Measurements from ENCODE around the gene STK35. TPM values are rescaled to one million over a fixed set of nuclear protein-coding genes. Genes with fewer than 3 reads are reported as not detected.

Gene STK35
- total RNA-seq, 1 donor from 2014 or later, result 31.0 TPM

- no peak for TF ChIP-seq CTCF (IDR thresholded peaks at IDR 0.05; ENCODE audit: unreplicated experiment)
- peaks cover 49% of the 10 kb centered on the region for H3K27me3 Mint-ChIP-seq (ENCODE audit: low read depth)
- no peaks in the 10 kb centered on the region for H3K36me3 Mint-ChIP-seq
- H3K27ac Mint-ChIP-seq, result no peak overlapping the region
- DNase-seq (ENCODE audit: low spot score in 2 of 2, unreplicated experiment in 2 of 2), result no peak
- no peaks in the 10 kb centered on the region for H3K9me3 Mint-ChIP-seq
- no peak overlapping the region for H3K4me3 Mint-ChIP-seq
- no peaks in the 10 kb centered on the region for H3K4me1 Mint-ChIP-seq
Measured at GRCh38 chr20:2093883-2094282, 7.7 kb upstream of the STK35 start.

- Mint-ChIP-seq H3K4me3 (peak overlapping the region; percentile 93), H3K36me3 (peaks cover 6% of the 10 kb centered on the region), H3K4me1 (peaks cover 35% of the 10 kb centered on the region), H3K27ac (peak overlapping the region; percentile 100), H3K27me3 (ENCODE audit: low read depth) (no peaks in the 10 kb centered on the region), H3K9me3 (no peaks in the 10 kb centered on the region)
- TF ChIP-seq CTCF (IDR thresholded peaks at IDR 0.05; ENCODE audit: unreplicated experiment), result no peak
- DNase-seq (ENCODE audit: low spot score in 2 of 2, unreplicated experiment in 2 of 2), result peak; percentile 74 to 84
Measured at GRCh38 chr20:2101865-2102584, 398 bp downstream of the STK35 start.

- peaks cover 38% of the 10 kb centered on the region for H3K4me1 Mint-ChIP-seq
- peak; percentile 77 to 86 for DNase-seq (ENCODE audit: low spot score in 2 of 2, unreplicated experiment in 2 of 2)
- H3K9me3 Mint-ChIP-seq, result no peaks in the 10 kb centered on the region
- peak overlapping the region; percentile 93 for H3K4me3 Mint-ChIP-seq
- peaks cover 6% of the 10 kb centered on the region for H3K36me3 Mint-ChIP-seq
- H3K27me3 Mint-ChIP-seq (ENCODE audit: low read depth), result no peaks in the 10 kb centered on the region
- H3K27ac Mint-ChIP-seq, result peak overlapping the region; percentile 100
- no peak for TF ChIP-seq CTCF (IDR thresholded peaks at IDR 0.05; ENCODE audit: unreplicated experiment)
Measured at GRCh38 chr20:2102585-2103460, 1.2 kb downstream of the STK35 start.

GRCh38 chr20:2103461-2104153 lies 2.0 kb downstream of the STK35 start:
- DNase-seq (ENCODE audit: low spot score in 2 of 2, unreplicated experiment in 2 of 2), result no peak
- Mint-ChIP-seq H3K4me1 (peaks cover 38% of the 10 kb centered on the region), H3K27ac (peak overlapping the region; percentile 98), H3K27me3 (ENCODE audit: low read depth) (no peaks in the 10 kb centered on the region), H3K4me3 (peak overlapping the region; percentile 93), H3K36me3 (peaks cover 6% of the 10 kb centered on the region), H3K9me3 (no peaks in the 10 kb centered on the region)
- TF ChIP-seq CTCF (IDR thresholded peaks at IDR 0.05; ENCODE audit: unreplicated experiment), result no peak

- peaks cover 44% of the 10 kb centered on the region for H3K4me1 Mint-ChIP-seq
- DNase-seq (ENCODE audit: low spot score in 2 of 2, unreplicated experiment in 2 of 2), result no peak
- H3K36me3 Mint-ChIP-seq, result peaks cover 6% of the 10 kb centered on the region
- H3K4me3 Mint-ChIP-seq, result peak overlapping the region; percentile 93
- no peaks in the 10 kb centered on the region for H3K9me3 Mint-ChIP-seq
- H3K27ac Mint-ChIP-seq, result peak overlapping the region; percentile 98
- no peaks in the 10 kb centered on the region for H3K27me3 Mint-ChIP-seq (ENCODE audit: low read depth)
- TF ChIP-seq CTCF (IDR thresholded peaks at IDR 0.05; ENCODE audit: unreplicated experiment), result no peak
Measured at GRCh38 chr20:2104236-2104635, 2.6 kb downstream of the STK35 start.

Data from mesothelial cell of epicardium (in vitro differentiated cells).